COLO668 (cell line): Measurements from ENCODE around the gene ANP32E.
A peak's percentile ranks its signal among the peaks of the same experiment; 100 is the strongest.
"Not testable (repeated sequence)": the region's sequence is repeated elsewhere in the genome, so short reads cannot be mapped to it uniquely, and the experiment has no call there.

Experiments
- DNase-seq: peaks from one replicate; lab custom pipeline; 2025; ENCODE audit not compliant: unreplicated experiment; lab: John Stamatoyannopoulos, UW

The ANP32E gene

GRCh38 chr1:150214099-150214756, 21.7 kb downstream of the ANP32E start:
- DNase-seq, result not testable (repeated sequence)

- peak; percentile 89 for DNase-seq
Measured at GRCh38 chr1:150213170-150214098, 22.5 kb downstream of the ANP32E start.

- no peak for DNase-seq
Measured at GRCh38 chr1:150212070-150212469, 23.8 kb downstream of the ANP32E start.

DNA sequence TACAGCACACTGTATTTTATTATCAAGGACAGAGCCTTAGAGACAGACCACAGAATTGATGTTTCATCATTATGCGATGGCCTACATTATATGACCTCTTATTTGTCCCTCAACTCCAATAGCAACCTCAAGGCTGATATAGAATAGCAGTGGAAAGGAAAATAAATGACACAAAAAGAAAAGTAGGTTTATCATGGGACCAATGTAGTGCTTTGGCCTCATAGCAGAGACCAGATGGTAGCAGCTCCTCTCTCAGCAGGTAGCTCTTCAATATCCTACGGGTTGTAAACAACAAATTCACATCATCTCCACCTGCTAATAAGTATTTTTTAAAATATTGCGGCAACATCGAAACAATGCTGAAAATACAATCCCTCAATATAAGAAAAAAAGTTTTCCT, 25.2 kb downstream of the ANP32E start:
- DNase-seq, result no peak

- DNase-seq, result no peak
Measured at GRCh38 chr1:150210091-150210490, 25.8 kb downstream of the ANP32E start.

- DNase-seq, result not testable (repeated sequence)
Measured at GRCh38 chr1:150208460-150208859, 27.5 kb downstream of the ANP32E start.

DNA sequence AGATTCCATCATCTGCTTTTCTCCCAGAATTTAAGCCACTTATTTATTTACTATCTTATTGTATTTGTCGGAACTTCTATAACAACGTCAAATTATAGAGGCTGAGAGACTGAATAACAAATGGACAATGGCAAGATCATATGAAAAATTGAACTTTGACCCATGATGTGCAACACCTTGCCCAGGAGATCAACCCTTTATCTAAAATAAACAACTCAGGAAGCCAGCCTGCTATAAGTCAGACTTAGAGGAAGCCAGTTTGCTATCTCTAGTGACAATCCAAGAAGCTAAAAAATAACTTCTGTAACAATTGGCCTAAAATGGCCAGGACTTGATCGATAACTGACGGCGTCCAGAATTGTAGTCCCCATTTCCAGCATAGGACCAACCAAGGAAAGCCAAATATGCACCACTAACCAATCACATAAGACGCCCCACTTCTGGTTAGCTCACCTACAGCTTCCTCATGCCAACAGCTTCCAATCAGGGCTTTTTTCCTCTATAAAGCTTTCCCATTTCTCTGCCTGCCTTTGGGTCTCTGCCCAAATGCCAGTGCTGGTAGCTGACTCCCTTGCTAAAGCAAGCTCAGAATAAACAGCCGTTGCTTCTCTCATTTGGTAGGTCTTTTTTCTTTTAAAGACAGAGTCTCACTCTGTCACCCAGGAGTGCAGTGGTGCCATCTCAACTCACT, 28.5 kb downstream of the ANP32E start:
- DNase-seq, result no peak

DNA sequence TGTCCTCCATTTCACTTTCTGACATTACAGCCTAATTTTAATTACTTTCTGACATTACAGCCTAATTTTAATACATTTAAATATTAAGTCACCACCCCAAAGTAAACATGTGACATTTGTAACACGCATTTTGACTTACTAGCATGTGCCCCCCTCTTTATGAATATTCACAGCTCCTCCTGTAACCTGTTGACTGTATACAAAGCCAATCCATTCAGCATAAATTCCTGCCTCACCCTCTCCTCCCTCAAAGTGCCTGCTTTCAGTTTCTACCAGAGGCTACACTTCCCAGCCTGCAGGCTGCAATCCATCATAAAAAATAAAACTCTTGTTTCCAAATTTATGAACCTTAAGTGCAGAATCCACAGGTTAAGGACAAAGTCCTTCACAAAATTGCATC, 39.5 kb downstream of the ANP32E start:
- DNase-seq, result no peak

GRCh38 chr1:150194381-150195031, 41.4 kb downstream of the ANP32E start:
- DNase-seq, result no peak

DNA sequence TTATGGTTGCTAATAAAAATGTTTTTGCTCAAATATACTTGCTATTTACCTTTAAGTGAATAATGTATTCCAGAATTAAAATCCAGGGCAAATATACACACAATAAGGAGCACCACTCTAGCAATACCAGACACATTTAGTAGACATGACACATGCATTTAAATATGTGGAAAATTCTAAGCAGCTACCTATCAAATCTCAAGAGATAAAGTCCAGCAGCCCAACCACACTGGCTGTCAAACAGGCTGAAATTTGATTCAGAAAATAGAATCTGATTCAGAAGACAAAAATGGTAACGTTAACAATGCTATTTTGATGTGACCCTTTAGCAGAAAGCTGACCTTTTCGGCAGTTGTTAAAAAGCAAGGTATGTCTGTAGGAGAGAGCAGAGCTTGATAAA, 43.9 kb downstream of the ANP32E start:
- no peak for DNase-seq

- no peak for DNase-seq
Measured at GRCh38 chr1:150187560-150187931, 48.4 kb downstream of the ANP32E start.

DNA sequence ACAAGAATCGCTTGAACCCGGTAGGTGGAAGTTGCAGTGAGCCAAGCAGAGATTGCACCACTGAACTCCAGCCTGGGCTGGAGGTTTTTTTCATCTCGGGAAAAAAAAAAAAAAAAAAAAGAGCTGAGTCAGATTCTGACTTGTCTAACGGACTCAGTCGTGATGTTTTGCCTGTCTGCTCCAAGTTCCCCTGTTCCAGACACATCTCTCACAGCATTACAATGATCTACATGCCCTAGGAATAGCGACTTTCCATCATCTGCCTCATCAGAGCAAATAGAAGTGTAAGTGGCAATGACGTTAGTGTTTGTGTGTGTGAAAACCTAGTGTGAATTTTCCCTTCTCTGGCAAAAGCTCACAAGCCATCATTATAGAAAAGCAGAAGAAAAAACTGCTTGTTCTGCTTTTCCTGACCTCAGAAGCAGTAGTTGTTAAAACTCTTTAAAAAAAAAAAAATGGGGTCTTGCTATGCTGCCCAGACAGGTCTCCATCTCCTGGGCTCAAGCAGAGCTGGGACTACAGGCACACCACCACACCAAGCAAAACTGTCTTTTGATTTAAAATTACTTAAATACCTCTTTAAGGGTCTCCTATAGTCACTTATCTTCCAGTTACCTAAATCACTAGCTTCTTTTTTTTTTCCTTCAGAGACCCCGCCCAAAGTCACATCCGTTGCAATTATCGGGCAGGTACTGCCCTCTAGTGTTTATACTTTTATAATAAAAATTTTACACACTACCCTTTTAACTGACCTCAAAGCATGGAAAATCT, 48.9 kb downstream of the ANP32E start:
- DNase-seq, result no peak

GRCh38 chr1:150186438-150186788, 49.5 kb downstream of the ANP32E start:
- not testable (repeated sequence) for DNase-seq

- no peak for DNase-seq
Measured at GRCh38 chr1:150185481-150185880, 50.4 kb downstream of the ANP32E start.

GRCh38 chr1:150183061-150183460, 52.9 kb downstream of the ANP32E start:
- DNase-seq, result no peak

DNA sequence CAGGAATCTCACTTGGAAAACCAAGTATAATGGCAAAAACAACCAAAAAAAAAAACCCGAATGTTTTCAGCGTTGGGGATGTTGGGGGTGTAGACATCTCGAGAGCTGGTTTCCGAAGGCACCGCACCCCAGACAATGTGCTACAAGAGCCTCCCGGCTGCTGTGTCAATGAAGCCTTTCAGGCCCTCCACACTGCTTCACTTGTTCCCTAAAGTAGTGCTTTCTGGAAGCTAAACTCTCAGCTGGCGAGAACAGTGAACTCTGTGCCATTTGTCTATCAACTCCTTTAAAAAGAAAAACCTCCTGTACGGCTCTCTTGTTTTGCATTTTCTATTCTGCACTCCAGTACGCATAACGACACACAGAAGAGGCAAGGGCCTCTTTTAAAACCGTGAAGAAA, 53.7 kb downstream of the ANP32E start:
- no peak for DNase-seq

- DNase-seq, result no peak
Measured at GRCh38 chr1:150180474-150180873, 55.4 kb downstream of the ANP32E start.

DNA sequence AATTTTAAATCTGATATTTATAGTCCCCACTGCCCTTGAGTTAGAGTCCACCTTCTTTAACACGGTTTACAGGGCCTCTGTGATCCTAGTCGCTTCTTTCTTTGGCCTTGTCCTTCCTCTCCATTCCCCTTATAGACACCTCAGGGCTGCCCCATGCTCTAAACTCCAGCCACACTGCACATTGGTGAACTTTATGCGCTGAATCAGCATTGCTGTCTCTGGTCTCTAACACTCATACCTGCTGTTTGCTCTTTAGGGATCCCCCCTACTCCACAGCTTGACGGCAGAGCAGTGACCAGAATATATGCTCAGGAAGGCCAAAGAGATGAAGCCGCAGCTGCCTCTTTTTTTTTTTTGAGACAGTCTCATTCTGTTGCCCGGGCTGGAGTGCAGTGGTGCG, 56.0 kb downstream of the ANP32E start:
- DNase-seq, result no peak

- no peak for DNase-seq
Measured at GRCh38 chr1:150178548-150178947, 57.4 kb downstream of the ANP32E start.

DNA sequence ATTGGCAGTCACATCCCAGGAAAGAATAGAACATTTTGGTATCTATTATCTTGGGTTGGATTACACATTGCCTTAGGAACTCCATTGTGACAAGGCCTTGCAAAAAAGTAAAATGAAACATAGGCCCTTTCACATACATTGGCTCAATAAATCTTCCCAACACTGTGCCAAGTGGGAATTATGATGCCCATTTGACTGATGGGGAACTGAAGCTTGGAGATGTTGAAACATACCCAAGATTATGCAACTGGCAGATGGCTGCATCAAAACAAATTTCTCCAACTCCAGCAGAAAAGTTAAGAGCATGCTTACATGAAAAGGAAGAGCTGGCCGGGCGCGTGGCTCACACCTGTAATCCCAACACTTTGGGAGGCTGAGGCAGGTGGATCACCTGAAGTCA, 59.3 kb downstream of the ANP32E start:
- no peak for DNase-seq

DNA sequence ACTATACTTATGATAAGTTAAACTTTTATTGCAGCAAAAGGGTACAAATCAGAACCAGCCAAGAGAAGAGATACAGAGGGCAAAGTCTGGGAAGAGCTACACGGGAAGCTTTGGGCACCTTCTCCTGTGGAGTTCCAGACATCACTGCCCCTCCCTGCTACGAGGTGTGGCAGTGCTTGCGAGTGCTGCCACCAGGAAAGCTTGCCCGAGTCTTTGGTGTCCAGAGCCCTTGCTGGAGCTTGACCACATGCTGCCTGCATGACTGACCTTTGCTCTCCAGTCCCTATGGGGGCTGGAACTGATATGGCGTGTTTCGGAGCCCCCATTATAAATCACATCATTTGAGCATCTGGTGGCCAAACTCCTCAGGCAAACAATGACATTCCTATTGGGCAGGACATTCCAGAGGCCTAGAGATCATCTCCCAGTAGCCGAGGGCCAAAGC, 62.7 kb downstream of the ANP32E start:
- DNase-seq, result no peak
